Keratinocyte (primary cell): ENCODE data around the gene ADI1. TPM values are rescaled to one million over a fixed set of nuclear protein-coding genes. Genes with fewer than 3 reads are reported as not detected.

Source experiments
- DNase-seq: peaks from one replicate; pipeline ENCODE4 v3.0.0-alpha.2; 2011; ENCODE audit warnings: low read depth, missing footprints, low spot score
- FAIRE-seq: peaks from 2 replicates; lab custom pipeline; 2011; peaks lifted over from hg19 to GRCh38; lab: Jason Lieb, UNC
- H2AFZ ChIP-seq: 2 replicates; pipeline ENCODE4 v1.6.0; 2012; ENCODE audit warnings: low read length, control low read depth, inconsistent platforms; ENCODE audit not compliant: control insufficient read depth
- H3K27ac ChIP-seq: 2 replicates; pipeline ENCODE4 v1.5.1; 2011; ENCODE audit warnings: low read length; ENCODE audit not compliant: control insufficient read depth, insufficient read depth
- H3K27me3 ChIP-seq: 3 replicates; pipeline ENCODE4 v1.6.0; 2011; ENCODE audit warnings: low read length; ENCODE audit not compliant: control insufficient read depth, insufficient read depth; ENCODE audit errors: extremely low read depth
- H3K36me3 ChIP-seq, 2 experiments: 2 replicates in 1 of 2; 3 replicates in 1 of 2; pipeline ENCODE4 v1.5.1; 2011; ENCODE audit warnings: low read length in 2 of 2, mild to moderate bottlenecking in 1 of 2; ENCODE audit not compliant: control insufficient read depth in 2 of 2, insufficient read depth in 2 of 2; ENCODE audit errors: extremely low read depth in 1 of 2
- H3K4me1 ChIP-seq: 3 replicates; pipeline ENCODE4 v1.5.1; 2011; ENCODE audit warnings: low read length; ENCODE audit not compliant: control insufficient read depth, insufficient read depth; ENCODE audit errors: extremely low read depth
- H3K4me2 ChIP-seq: 3 replicates; pipeline ENCODE4 v1.6.0; 2011; ENCODE audit warnings: low read depth, low read length; ENCODE audit not compliant: control insufficient read depth, insufficient read depth; ENCODE audit errors: extremely low read depth
- H3K4me3 ChIP-seq, 3 experiments: fragments of 200-600 bp in 1 of 3; sonication (generic) in 1 of 3; 2 replicates in 2 of 3; 3 replicates in 1 of 3; pipeline ENCODE4 v1.5.1; 2011 to 2016; ENCODE audit warnings: low read length in 3 of 3, mild to moderate bottlenecking in 3 of 3, control low read depth in 2 of 3, inconsistent platforms in 1 of 3, low read depth in 1 of 3, mixed read lengths in 1 of 3, mixed run types in 1 of 3, moderate library complexity in 1 of 3; ENCODE audit not compliant: control insufficient read depth in 2 of 3, insufficient read depth in 2 of 3; ENCODE audit errors: extremely low read depth in 1 of 3
- H3K79me2 ChIP-seq: 2 replicates; pipeline ENCODE4 v1.6.0; 2012; ENCODE audit warnings: low read length; ENCODE audit not compliant: control insufficient read depth, insufficient read depth
- H3K9ac ChIP-seq: 3 replicates; pipeline ENCODE4 v1.6.0; 2011; ENCODE audit warnings: low read length; ENCODE audit not compliant: control insufficient read depth, insufficient read depth; ENCODE audit errors: extremely low read depth
- H3K9me1 ChIP-seq: 3 replicates; pipeline ENCODE4 v1.6.0; 2011; ENCODE audit warnings: low read length; ENCODE audit not compliant: control insufficient read depth, insufficient read depth; ENCODE audit errors: extremely low read depth
- H3K9me3 ChIP-seq: 2 replicates; pipeline ENCODE4 v1.5.1; 2012; ENCODE audit warnings: low read depth, low read length; ENCODE audit not compliant: control insufficient read depth
- H4K20me1 ChIP-seq: 3 replicates; pipeline ENCODE4 v1.6.0; 2011; ENCODE audit warnings: low read length; ENCODE audit not compliant: control insufficient read depth, insufficient read depth; ENCODE audit errors: extremely low read depth
- EZH2 ChIP-seq: IDR thresholded peaks from one replicate; pipeline ENCODE4 v1.6.1; 2012; ENCODE audit warnings: inconsistent platforms, mild to moderate bottlenecking, low read length, moderate library complexity
- dilution Hi-C: fragments of 300-500 bp; cut with MboI; formaldehyde crosslinking; loops from one replicate; pipeline ENCODE4 v1.7.0; 2020; ENCODE audit warnings: low sequenced_read_pairs; ENCODE audit not compliant: extremely low pct_ligation_motif_present
- polyA plus RNA-seq, 5 experiments: library from polyadenylated mRNA; depleted of rRNA in 3 of 5; stranded (reverse) in 3 of 5; stranded (forward) in 1 of 5; unstranded in 1 of 5; fragments of >200 nt; gene quantifications; 1 replicate in 1 of 5; 2 replicates in 3 of 5; 3 replicates in 1 of 5; pipeline versions ENCODE4 v1.2.1 to v1.2.3, GENCODE V29; 2011 to 2012; ENCODE audit warnings: missing spikeins in 2 of 5, low read depth in 1 of 5, low replicate concordance in 1 of 5
- TF ChIP-seq, protein P1 (sequence below), 3 experiments: IDR thresholded peaks in 1 of 3; conservative IDR thresholded peaks in 1 of 3; optimal IDR thresholded peaks in 1 of 3; 2 replicates in 2 of 3; 3 replicates in 1 of 3; pipeline versions ENCODE3 to v1.5.1; 2011; ENCODE audit warnings: low read length in 3 of 3, mild to moderate bottlenecking in 3 of 3, moderate library complexity in 2 of 3, control low read depth in 1 of 3, inconsistent platforms in 1 of 3; ENCODE audit not compliant: insufficient read depth in 2 of 3; ENCODE audit errors: extremely low read depth in 1 of 3

Gene ADI1
- polyA plus RNA-seq, 1 donor (not counting 4 experiments of a cell fraction or from before 2014, with no cell fraction given), result 47.4 TPM

GRCh38 chr2:3461801-3462492 lies 57.4 kb downstream of the ADI1 start:
- H3K79me2 ChIP-seq, result no peaks in the 10 kb centered on the region
- TF ChIP-seq, protein P1, sequence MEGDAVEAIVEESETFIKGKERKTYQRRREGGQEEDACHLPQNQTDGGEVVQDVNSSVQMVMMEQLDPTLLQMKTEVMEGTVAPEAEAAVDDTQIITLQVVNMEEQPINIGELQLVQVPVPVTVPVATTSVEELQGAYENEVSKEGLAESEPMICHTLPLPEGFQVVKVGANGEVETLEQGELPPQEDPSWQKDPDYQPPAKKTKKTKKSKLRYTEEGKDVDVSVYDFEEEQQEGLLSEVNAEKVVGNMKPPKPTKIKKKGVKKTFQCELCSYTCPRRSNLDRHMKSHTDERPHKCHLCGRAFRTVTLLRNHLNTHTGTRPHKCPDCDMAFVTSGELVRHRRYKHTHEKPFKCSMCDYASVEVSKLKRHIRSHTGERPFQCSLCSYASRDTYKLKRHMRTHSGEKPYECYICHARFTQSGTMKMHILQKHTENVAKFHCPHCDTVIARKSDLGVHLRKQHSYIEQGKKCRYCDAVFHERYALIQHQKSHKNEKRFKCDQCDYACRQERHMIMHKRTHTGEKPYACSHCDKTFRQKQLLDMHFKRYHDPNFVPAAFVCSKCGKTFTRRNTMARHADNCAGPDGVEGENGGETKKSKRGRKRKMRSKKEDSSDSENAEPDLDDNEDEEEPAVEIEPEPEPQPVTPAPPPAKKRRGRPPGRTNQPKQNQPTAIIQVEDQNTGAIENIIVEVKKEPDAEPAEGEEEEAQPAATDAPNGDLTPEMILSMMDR (optimal IDR thresholded peaks at IDR 0.05 in 1 of 3, IDR thresholded peaks at IDR 0.05 in 1 of 3, conservative IDR thresholded peaks at IDR 0.05 in 1 of 3; ENCODE audit: extremely low read depth in 1 of 3, insufficient read depth in 2 of 3, low read length in 3 of 3), result peak in 2 of 3 experiments; percentile 63 to 79
- no peak for TF ChIP-seq EZH2
- no peaks in the 10 kb centered on the region for H3K27me3 ChIP-seq
- H4K20me1 ChIP-seq, result no peaks in the 10 kb centered on the region
- peak; percentile 78 for FAIRE-seq
- H3K4me1 ChIP-seq, result no peaks in the 10 kb centered on the region
- no peak overlapping the region for H3K27ac ChIP-seq
- no peak overlapping the region for H3K9ac ChIP-seq
- peak; percentile 17 for DNase-seq
- no peak overlapping the region for H3K4me2 ChIP-seq
- dilution Hi-C loops, result no loop called here
- H3K9me3 ChIP-seq, result no peaks in the 10 kb centered on the region
- no peaks in the 10 kb centered on the region for H3K9me1 ChIP-seq
- H3K4me3 ChIP-seq, result no peak overlapping the region
- peaks cover 9 to 14% of the 10 kb centered on the region in 2 experiments for H3K36me3 ChIP-seq
- H2AFZ ChIP-seq, result no peak overlapping the region

DNA sequence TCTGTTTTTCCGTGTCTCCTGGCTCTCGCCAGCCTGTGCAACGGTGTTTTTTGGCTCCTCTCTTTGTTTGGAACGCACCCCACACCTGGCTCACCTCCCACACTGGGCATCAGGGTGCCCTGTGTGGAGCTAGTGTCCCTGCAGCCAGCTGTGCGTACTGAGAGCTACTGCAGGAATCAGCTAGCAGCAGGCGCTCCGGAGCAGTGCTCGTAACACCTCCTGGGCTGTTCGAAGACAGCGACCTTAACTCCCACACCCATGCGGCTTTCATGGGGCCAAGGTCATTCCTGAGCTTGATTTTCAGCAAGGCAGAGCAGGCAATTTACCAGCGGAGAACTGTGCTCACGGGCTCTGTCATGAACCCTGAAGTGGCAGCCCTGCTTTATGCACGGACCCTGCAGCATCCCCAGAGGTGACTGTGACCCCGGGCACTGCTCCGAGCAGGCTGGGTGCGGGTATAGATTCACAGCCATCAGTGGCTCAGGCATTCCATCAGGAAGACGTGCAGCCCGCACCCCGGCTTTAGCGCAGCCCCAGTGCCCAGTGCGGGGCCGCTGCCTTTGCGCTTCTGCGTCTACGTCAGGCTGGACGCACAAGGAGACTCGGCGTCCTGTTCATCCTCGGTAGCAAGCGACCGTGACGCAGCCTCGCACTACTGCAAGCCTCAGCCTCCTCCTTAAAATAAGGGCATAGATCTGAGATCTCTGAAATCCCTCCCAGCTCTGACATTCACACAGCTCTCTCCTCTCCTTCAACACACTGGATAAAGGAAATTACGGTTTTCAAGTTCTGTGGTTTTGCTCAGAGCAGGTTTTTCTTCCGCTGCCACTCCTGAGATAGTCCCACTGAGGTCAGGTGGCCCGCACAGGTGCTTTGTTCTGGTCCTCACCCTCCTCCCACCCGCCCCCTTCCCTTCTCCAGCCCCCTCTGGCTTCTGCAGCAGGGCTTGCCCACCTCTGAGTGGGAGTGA lies 58.2 kb downstream of the ADI1 start:
- Histone ChIP-seq H3K27ac (no peak overlapping the region), H3K27me3 (no peaks in the 10 kb centered on the region), H3K36me3 (peaks cover 6 to 13% of the 10 kb centered on the region in 2 experiments), H3K9ac (no peak overlapping the region), H3K9me3 (no peaks in the 10 kb centered on the region), H3K9me1 (no peaks in the 10 kb centered on the region), H4K20me1 (no peaks in the 10 kb centered on the region), H2AFZ (no peak overlapping the region), H3K4me3 (no peak overlapping the region), H3K79me2 (no peaks in the 10 kb centered on the region), H3K4me2 (no peak overlapping the region), H3K4me1 (no peaks in the 10 kb centered on the region)
- dilution Hi-C loops, result no loop called here
- no peak for FAIRE-seq
- TF ChIP-seq, protein P1 (optimal IDR thresholded peaks at IDR 0.05 in 1 of 3, IDR thresholded peaks at IDR 0.05 in 1 of 3, conservative IDR thresholded peaks at IDR 0.05 in 1 of 3; ENCODE audit: extremely low read depth in 1 of 3, insufficient read depth in 2 of 3, low read length in 3 of 3), result no peak
- no peak for TF ChIP-seq EZH2
- DNase-seq, result no peak
